ENCODE results near the gene DHX9.

The DHX9 gene

GRCh38 chr1:182905321-182905720, 66.2 kb downstream of the DHX9 start:
- Histone ChIP-seq H2AFZ (ENCODE audit: low read depth, low read length) (no peak overlapping the region), H3K23ac (ENCODE audit: low read length in 2 of 2) (no peak overlapping the region), H3K36me3 (ENCODE audit: control insufficient read depth in 1 of 2, insufficient read depth in 2 of 2, low read depth in 1 of 2, low read length in 2 of 2) (no peaks in the 10 kb centered on the region), H3K4me2 (ENCODE audit: low read length, poor library complexity, severe bottlenecking) (no peak overlapping the region), H3K9ac (ENCODE audit: low read length) (no peak overlapping the region), H4K91ac (ENCODE audit: low read length) (no peak overlapping the region), H3K79me1 (replicated peaks; ENCODE audit: low read length, poor library complexity, severe bottlenecking) (no peaks in the 10 kb centered on the region), H3K27me3 (ENCODE audit: control insufficient read depth in 1 of 2, insufficient read depth in 1 of 2, low read length in 2 of 2) (no peaks in the 10 kb centered on the region), H2BK120ac (ENCODE audit: low read depth, low read length) (no peak overlapping the region), H3K4me1 (ENCODE audit: control insufficient read depth, insufficient read depth, low read depth, low read length) (no peaks in the 10 kb centered on the region), H3K4ac (ENCODE audit: low read depth in 1 of 2, low read length in 2 of 2) (no peak overlapping the region), H2BK5ac (ENCODE audit: low read depth, low read length, poor library complexity, severe bottlenecking) (no peak overlapping the region), H3K27ac (ENCODE audit: low read length, poor library complexity, severe bottlenecking) (no peak overlapping the region), H3K14ac (ENCODE audit: low read length in 2 of 2) (no peak overlapping the region), H2BK15ac (ENCODE audit: low read depth, poor library complexity, severe bottlenecking) (no peak overlapping the region), H4K8ac (ENCODE audit: low read length) (no peak overlapping the region), H2AK5ac (ENCODE audit: low read length, severe bottlenecking) (no peak overlapping the region), H3K18ac (ENCODE audit: low read depth in 1 of 2, low read length in 2 of 2) (no peak overlapping the region), H3K4me3 (ENCODE audit: insufficient read depth in 1 of 2, low read depth in 1 of 2, low read length in 2 of 2) (no peak overlapping the region), H3K9me3 (ENCODE audit: control insufficient read depth, low read length) (no peaks in the 10 kb centered on the region), H2BK12ac (ENCODE audit: low read length in 2 of 2) (no peak overlapping the region)
- 100% methylated on average over 1 of the region's 2 CpGs for WGBS
- no peak for DNase-seq

DNA sequence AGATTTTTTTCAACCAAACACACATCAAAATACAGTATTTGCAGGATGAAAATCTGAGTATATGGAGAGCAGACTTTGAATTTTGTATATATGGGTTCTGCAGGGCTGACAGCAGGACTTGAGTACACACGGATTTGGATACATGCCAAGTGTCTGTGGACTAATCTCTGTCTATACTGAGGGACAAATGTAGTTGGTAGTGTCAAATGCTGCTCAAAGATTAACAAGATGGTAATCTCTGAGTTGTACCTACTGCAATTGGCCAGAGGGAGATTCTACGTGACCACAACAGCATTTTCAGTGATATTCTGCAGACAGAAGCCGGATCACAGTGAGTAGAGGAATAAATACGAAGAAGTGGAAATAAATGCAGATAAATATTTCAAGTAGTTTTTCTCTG, 70.4 kb downstream of the DHX9 start:
- Histone ChIP-seq H3K27ac (ENCODE audit: low read length, poor library complexity, severe bottlenecking) (no peak overlapping the region), H3K79me1 (replicated peaks; ENCODE audit: low read length, poor library complexity, severe bottlenecking) (no peaks in the 10 kb centered on the region), H2BK12ac (ENCODE audit: low read length in 2 of 2) (no peak overlapping the region), H3K14ac (ENCODE audit: low read length in 2 of 2) (no peak overlapping the region), H2AFZ (ENCODE audit: low read depth, low read length) (no peak overlapping the region), H3K9me3 (ENCODE audit: control insufficient read depth, low read length) (peaks cover 6% of the 10 kb centered on the region), H3K4ac (ENCODE audit: low read depth in 1 of 2, low read length in 2 of 2) (no peak overlapping the region), H3K18ac (ENCODE audit: low read depth in 1 of 2, low read length in 2 of 2) (no peak overlapping the region), H3K4me2 (ENCODE audit: low read length, poor library complexity, severe bottlenecking) (no peak overlapping the region), H2BK120ac (ENCODE audit: low read depth, low read length) (no peak overlapping the region), H2BK5ac (ENCODE audit: low read depth, low read length, poor library complexity, severe bottlenecking) (no peak overlapping the region), H4K91ac (ENCODE audit: low read length) (no peak overlapping the region), H3K4me1 (ENCODE audit: control insufficient read depth, insufficient read depth, low read depth, low read length) (no peaks in the 10 kb centered on the region), H3K23ac (ENCODE audit: low read length in 2 of 2) (no peak overlapping the region), H3K9ac (ENCODE audit: low read length) (no peak overlapping the region), H3K36me3 (ENCODE audit: control insufficient read depth in 1 of 2, insufficient read depth in 2 of 2, low read depth in 1 of 2, low read length in 2 of 2) (no peaks in the 10 kb centered on the region), H3K4me3 (ENCODE audit: insufficient read depth in 1 of 2, low read depth in 1 of 2, low read length in 2 of 2) (no peak overlapping the region), H4K8ac (ENCODE audit: low read length) (no peak overlapping the region), H2BK15ac (ENCODE audit: low read depth, poor library complexity, severe bottlenecking) (no peak overlapping the region), H3K27me3 (ENCODE audit: control insufficient read depth in 1 of 2, insufficient read depth in 1 of 2, low read length in 2 of 2) (no peaks in the 10 kb centered on the region), H2AK5ac (ENCODE audit: low read length, severe bottlenecking) (no peak overlapping the region)
- no peak for DNase-seq
- WGBS: 83% methylated on average over 4 of the region's 4 CpGs

GRCh38 chr1:182910143-182910542, 71.0 kb downstream of the DHX9 start:
- no peaks in the 10 kb centered on the region for H3K79me1 ChIP-seq (replicated peaks; ENCODE audit: low read length, poor library complexity, severe bottlenecking)
- no peak overlapping the region for H3K9ac ChIP-seq (ENCODE audit: low read length)
- no peaks in the 10 kb centered on the region for H3K27me3 ChIP-seq (ENCODE audit: control insufficient read depth in 1 of 2, insufficient read depth in 1 of 2, low read length in 2 of 2)
- WGBS: 96% methylated on average over 1 of the region's 1 CpG
- no peak overlapping the region for H2BK5ac ChIP-seq (ENCODE audit: low read depth, low read length, poor library complexity, severe bottlenecking)
- H2AK5ac ChIP-seq (ENCODE audit: low read length, severe bottlenecking): no peak overlapping the region
- no peak overlapping the region for H3K18ac ChIP-seq (ENCODE audit: low read depth in 1 of 2, low read length in 2 of 2)
- H2BK15ac ChIP-seq (ENCODE audit: low read depth, poor library complexity, severe bottlenecking): no peak overlapping the region
- H2BK120ac ChIP-seq (ENCODE audit: low read depth, low read length): no peak overlapping the region
- H3K4me2 ChIP-seq (ENCODE audit: low read length, poor library complexity, severe bottlenecking): no peak overlapping the region
- H3K36me3 ChIP-seq (ENCODE audit: control insufficient read depth in 1 of 2, insufficient read depth in 2 of 2, low read depth in 1 of 2, low read length in 2 of 2): no peaks in the 10 kb centered on the region
- H4K8ac ChIP-seq (ENCODE audit: low read length): no peak overlapping the region
- peaks cover 6% of the 10 kb centered on the region for H3K9me3 ChIP-seq (ENCODE audit: control insufficient read depth, low read length)
- H3K4ac ChIP-seq (ENCODE audit: low read depth in 1 of 2, low read length in 2 of 2): no peak overlapping the region
- H3K14ac ChIP-seq (ENCODE audit: low read length in 2 of 2): no peak overlapping the region
- no peak overlapping the region for H2BK12ac ChIP-seq (ENCODE audit: low read length in 2 of 2)
- H2AFZ ChIP-seq (ENCODE audit: low read depth, low read length): no peak overlapping the region
- H4K91ac ChIP-seq (ENCODE audit: low read length): no peak overlapping the region
- no peak overlapping the region for H3K27ac ChIP-seq (ENCODE audit: low read length, poor library complexity, severe bottlenecking)
- no peak overlapping the region for H3K4me3 ChIP-seq (ENCODE audit: insufficient read depth in 1 of 2, low read depth in 1 of 2, low read length in 2 of 2)
- DNase-seq: no peak
- no peak overlapping the region for H3K23ac ChIP-seq (ENCODE audit: low read length in 2 of 2)
- H3K4me1 ChIP-seq (ENCODE audit: control insufficient read depth, insufficient read depth, low read depth, low read length): no peaks in the 10 kb centered on the region

GRCh38 chr1:182913401-182913800, 74.3 kb downstream of the DHX9 start:
- Histone ChIP-seq H2AFZ (ENCODE audit: low read depth, low read length) (no peak overlapping the region), H3K27me3 (ENCODE audit: control insufficient read depth in 1 of 2, insufficient read depth in 1 of 2, low read length in 2 of 2) (no peaks in the 10 kb centered on the region), H4K8ac (ENCODE audit: low read length) (no peak overlapping the region), H3K23ac (ENCODE audit: low read length in 2 of 2) (no peak overlapping the region), H3K4me3 (ENCODE audit: insufficient read depth in 1 of 2, low read depth in 1 of 2, low read length in 2 of 2) (no peak overlapping the region), H2BK5ac (ENCODE audit: low read depth, low read length, poor library complexity, severe bottlenecking) (no peak overlapping the region), H2BK12ac (ENCODE audit: low read length in 2 of 2) (no peak overlapping the region), H3K4ac (ENCODE audit: low read depth in 1 of 2, low read length in 2 of 2) (no peak overlapping the region), H2BK120ac (ENCODE audit: low read depth, low read length) (no peak overlapping the region), H3K4me1 (ENCODE audit: control insufficient read depth, insufficient read depth, low read depth, low read length) (no peaks in the 10 kb centered on the region), H3K9me3 (ENCODE audit: control insufficient read depth, low read length) (peaks cover 7% of the 10 kb centered on the region), H3K4me2 (ENCODE audit: low read length, poor library complexity, severe bottlenecking) (no peak overlapping the region), H3K9ac (ENCODE audit: low read length) (no peak overlapping the region), H3K27ac (ENCODE audit: low read length, poor library complexity, severe bottlenecking) (no peak overlapping the region), H2AK5ac (ENCODE audit: low read length, severe bottlenecking) (no peak overlapping the region), H4K91ac (ENCODE audit: low read length) (no peak overlapping the region), H3K14ac (ENCODE audit: low read length in 2 of 2) (no peak overlapping the region), H3K79me1 (replicated peaks; ENCODE audit: low read length, poor library complexity, severe bottlenecking) (no peaks in the 10 kb centered on the region), H3K18ac (ENCODE audit: low read depth in 1 of 2, low read length in 2 of 2) (no peak overlapping the region), H3K36me3 (ENCODE audit: control insufficient read depth in 1 of 2, insufficient read depth in 2 of 2, low read depth in 1 of 2, low read length in 2 of 2) (no peaks in the 10 kb centered on the region), H2BK15ac (ENCODE audit: low read depth, poor library complexity, severe bottlenecking) (no peak overlapping the region)
- WGBS: 95% methylated on average over 2 of the region's 3 CpGs
- no peak for DNase-seq
